HL-60 (cell line): Measurements from ENCODE around the gene TNF.
"Not testable (repeated sequence)": the region's sequence is repeated elsewhere in the genome, so short reads cannot be mapped to it uniquely, and the experiment has no call there.

Experiments used
- DNase-seq, 2 experiments: peaks; one replicate each; pipeline ENCODE4 v3.0.0-alpha.2; 2010 to 2020; ENCODE audit warnings: low read depth in 1 of 2, low spot score in 1 of 2
- H3K27ac ChIP-seq: fragments of 250-450 bp; sonication (Bioruptor Pico); replicated peaks from 2 replicates; pipeline ENCODE4 v1.5.1; 2020; ENCODE audit warnings: mild to moderate bottlenecking, moderate library complexity
- H3K27me3 ChIP-seq: fragments of 250-450 bp; sonication (Bioruptor Pico); 2 replicates; pipeline ENCODE4 v1.5.1; 2021; ENCODE audit warnings: mild to moderate bottlenecking, moderate library complexity; ENCODE audit not compliant: insufficient read depth, poor library complexity, severe bottlenecking
- H3K4me3 ChIP-seq: replicated peaks from 2 replicates; pipeline ENCODE4 v1.5.1; 2011; ENCODE audit warnings: mild to moderate bottlenecking, control low read depth, low read length; ENCODE audit not compliant: insufficient read depth
- CTCF ChIP-seq: IDR thresholded peaks from one replicate; pipeline ENCODE4 v1.5.1; 2011; ENCODE audit warnings: low read length, control low read depth, inconsistent platforms; ENCODE audit not compliant: insufficient read depth
- GABPA ChIP-seq: IDR thresholded peaks from 2 replicates; pipeline ENCODE4 v1.6.1; 2012; ENCODE audit warnings: low read depth
- POLR2AphosphoS5 ChIP-seq: IDR thresholded peaks from 2 replicates; pipeline ENCODE4 v1.6.1; 2012; ENCODE audit warnings: low read depth
- REST ChIP-seq: IDR thresholded peaks from 2 replicates; pipeline ENCODE4 v1.6.1; 2012; ENCODE audit warnings: low read depth; ENCODE audit not compliant: insufficient replicate concordance
- SPI1 ChIP-seq: IDR thresholded peaks from 2 replicates; pipeline ENCODE4 v1.6.1; 2012; ENCODE audit warnings: low read depth, mild to moderate bottlenecking, borderline replicate concordance

Gene TNF

GRCh38 chr6:31548544-31548873 is 26.9 kb upstream of the TNF start:
- DNase-seq: no peak
- no peak for TF ChIP-seq CTCF
- no peak for TF ChIP-seq REST
- no peak for TF ChIP-seq POLR2AphosphoS5
- no peak for TF ChIP-seq SPI1
- TF ChIP-seq GABPA: no peak
- no peak overlapping the region; the same call in 1 of the 2 replicates for H3K4me3 ChIP-seq
- no peaks in the 10 kb centered on the region for H3K27me3 ChIP-seq
- peak overlapping the region; percentile 51 for H3K27ac ChIP-seq

GRCh38 chr6:31551371-31551770 is 24.0 kb upstream of the TNF start:
- H3K27ac ChIP-seq: peak overlapping the region; percentile 12
- peak; percentile 20; the same call in 1 of the 2 replicates for TF ChIP-seq SPI1
- TF ChIP-seq CTCF: peak; percentile 55
- H3K27me3 ChIP-seq, H3K4me3 ChIP-seq: not testable (repeated sequence)
- peak; percentile 72 to 92 for DNase-seq

- Histone ChIP-seq H3K27ac (no peak overlapping the region), H3K27me3 (no peaks in the 10 kb centered on the region), H3K4me3 (no peak overlapping the region)
- no peak for DNase-seq
- no peak for TF ChIP-seq REST
- TF ChIP-seq GABPA: no peak
- no peak for TF ChIP-seq POLR2AphosphoS5
- TF ChIP-seq SPI1: no peak
- TF ChIP-seq CTCF: no peak
Measured at GRCh38 chr6:31556307-31556706, 19.1 kb upstream of the TNF start.

- Histone ChIP-seq H3K4me3 (peak overlapping the region; percentile 8), H3K27ac (peak overlapping the region; percentile 92), H3K27me3 (no peaks in the 10 kb centered on the region)
- TF ChIP-seq CTCF (no peak), POLR2AphosphoS5 (no peak), REST (no peak), SPI1 (no peak), GABPA (no peak)
- DNase-seq: peak; percentile 51 to 59
Measured at GRCh38 chr6:31557443-31558317, 17.7 kb upstream of the TNF start.
